ENCODE results near the gene APEX1. TPM values are rescaled to one million over a fixed set of nuclear protein-coding genes. Genes with fewer than 3 reads are reported as not detected.

The APEX1 gene
- total RNA-seq, 1 donor from 2014 or later, result 101 TPM

DNA sequence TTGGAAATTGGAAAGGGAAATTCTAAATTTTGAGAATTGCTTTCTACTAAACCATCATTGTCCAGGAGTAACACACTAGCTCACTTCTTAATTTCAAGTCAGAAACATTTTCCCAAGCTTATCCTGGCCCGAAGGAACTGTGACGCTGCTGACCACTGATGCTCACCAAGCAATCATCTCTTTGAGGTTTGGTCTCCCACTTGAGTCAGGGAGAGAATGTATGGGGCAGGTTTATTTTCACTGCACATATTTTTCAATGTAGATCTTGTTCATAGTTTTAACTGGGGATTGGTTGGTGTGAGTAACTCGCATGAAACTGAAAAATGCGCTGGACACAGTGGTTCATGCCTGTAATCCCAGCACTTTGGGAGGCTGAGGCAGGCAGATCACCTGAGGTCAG is 37.5 kb downstream of the APEX1 start:
- DNase-seq, result no peak

DNA sequence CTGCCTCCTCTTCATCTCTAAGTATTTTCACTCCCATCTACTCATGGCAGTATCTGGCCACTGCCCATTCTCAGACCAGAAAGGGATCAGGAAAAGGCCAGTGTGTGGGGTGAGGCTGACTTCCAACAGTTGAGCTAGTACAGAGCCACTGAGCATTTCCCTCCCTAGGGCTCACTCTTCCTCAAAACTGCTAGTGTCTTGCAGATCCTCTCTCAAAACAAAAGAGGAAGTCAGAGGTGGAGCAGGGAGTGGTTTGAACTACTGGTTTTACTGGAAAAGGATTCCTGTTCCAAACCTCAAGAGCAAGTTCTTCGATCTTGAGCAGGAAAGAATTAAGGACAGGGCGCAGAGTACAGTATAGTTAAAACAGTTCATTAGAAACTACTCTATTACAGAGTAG is 38.6 kb downstream of the APEX1 start:
- H3K4me1 ChIP-seq, result no peaks in the 10 kb centered on the region
- no peak overlapping the region for H3K27ac ChIP-seq
- DNase-seq (no peak), ATAC-seq (peak; percentile 90)
- H3K4me3 ChIP-seq, result no peak overlapping the region
- H3K27me3 ChIP-seq, result no peaks in the 10 kb centered on the region
- TF ChIP-seq, protein P1, sequence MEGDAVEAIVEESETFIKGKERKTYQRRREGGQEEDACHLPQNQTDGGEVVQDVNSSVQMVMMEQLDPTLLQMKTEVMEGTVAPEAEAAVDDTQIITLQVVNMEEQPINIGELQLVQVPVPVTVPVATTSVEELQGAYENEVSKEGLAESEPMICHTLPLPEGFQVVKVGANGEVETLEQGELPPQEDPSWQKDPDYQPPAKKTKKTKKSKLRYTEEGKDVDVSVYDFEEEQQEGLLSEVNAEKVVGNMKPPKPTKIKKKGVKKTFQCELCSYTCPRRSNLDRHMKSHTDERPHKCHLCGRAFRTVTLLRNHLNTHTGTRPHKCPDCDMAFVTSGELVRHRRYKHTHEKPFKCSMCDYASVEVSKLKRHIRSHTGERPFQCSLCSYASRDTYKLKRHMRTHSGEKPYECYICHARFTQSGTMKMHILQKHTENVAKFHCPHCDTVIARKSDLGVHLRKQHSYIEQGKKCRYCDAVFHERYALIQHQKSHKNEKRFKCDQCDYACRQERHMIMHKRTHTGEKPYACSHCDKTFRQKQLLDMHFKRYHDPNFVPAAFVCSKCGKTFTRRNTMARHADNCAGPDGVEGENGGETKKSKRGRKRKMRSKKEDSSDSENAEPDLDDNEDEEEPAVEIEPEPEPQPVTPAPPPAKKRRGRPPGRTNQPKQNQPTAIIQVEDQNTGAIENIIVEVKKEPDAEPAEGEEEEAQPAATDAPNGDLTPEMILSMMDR (IDR thresholded peaks at IDR 0.05), result no peak
- intact Hi-C loops (cut with DNase I), result no loop called here
- H3K9me3 ChIP-seq, result no peaks in the 10 kb centered on the region
- no peaks in the 10 kb centered on the region for H3K36me3 ChIP-seq

More for the DNA sequence above, 37.5 kb downstream of the APEX1 start:
- Histone ChIP-seq H3K4me3 (no peak overlapping the region), H3K36me3 (no peaks in the 10 kb centered on the region), H3K4me1 (no peaks in the 10 kb centered on the region), H3K27ac (no peak overlapping the region), H3K27me3 (no peaks in the 10 kb centered on the region), H3K9me3 (no peaks in the 10 kb centered on the region)
- no peak for ATAC-seq
- intact Hi-C loops (cut with DNase I), result no loop called here
- TF ChIP-seq, protein P1 (IDR thresholded peaks at IDR 0.05), result no peak

DNA sequence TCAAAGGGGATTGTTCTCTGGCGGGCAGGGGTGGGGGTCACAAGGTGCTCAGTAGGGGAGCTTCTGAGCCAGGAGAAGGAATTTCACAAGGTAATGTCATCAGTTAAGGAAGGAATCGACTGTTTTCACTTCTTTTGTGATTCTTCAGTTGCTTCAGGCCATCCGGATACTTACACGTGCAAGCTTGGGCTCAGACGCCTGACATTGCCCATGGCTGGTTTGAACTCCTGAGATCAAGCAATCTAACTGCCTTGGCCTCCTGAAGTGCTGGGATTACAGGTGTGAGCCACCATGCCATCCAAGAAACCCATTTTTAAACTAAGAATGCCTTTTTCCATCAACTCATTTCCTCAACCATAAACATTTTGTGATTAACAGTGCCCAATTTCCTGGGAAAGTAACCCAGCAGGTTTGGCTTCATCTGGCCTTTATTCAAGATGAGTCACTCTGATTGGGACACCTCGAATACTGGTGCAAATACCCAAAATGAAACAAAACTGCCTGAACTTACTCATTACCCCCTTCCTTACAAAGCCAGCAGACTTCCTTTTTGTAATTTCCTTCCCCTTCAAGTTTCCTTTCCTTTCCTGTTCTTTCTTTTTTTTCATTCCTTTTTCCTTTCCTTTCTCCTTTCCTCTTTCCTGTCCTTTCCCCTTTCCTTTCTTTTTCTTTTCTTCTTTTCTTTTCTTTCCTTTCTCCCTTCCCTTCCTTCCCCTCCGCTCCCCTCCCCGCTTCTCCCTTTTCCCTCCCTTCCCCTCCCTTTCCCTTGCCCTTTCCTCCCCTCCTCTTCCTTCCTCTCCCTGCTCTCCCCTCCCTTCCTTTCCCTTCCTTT is 40.1 kb downstream of the APEX1 start:
- Histone ChIP-seq H3K27me3 (no peaks in the 10 kb centered on the region), H3K36me3 (no peaks in the 10 kb centered on the region), H3K4me1 (no peaks in the 10 kb centered on the region), H3K4me3 (no peak overlapping the region), H3K9me3 (no peaks in the 10 kb centered on the region), H3K27ac (no peak overlapping the region)
- TF ChIP-seq, protein P1 (IDR thresholded peaks at IDR 0.05), result no peak
- intact Hi-C loops (cut with DNase I), result no loop called here
- ATAC-seq (peak; percentile 35), DNase-seq (no peak)

DNA sequence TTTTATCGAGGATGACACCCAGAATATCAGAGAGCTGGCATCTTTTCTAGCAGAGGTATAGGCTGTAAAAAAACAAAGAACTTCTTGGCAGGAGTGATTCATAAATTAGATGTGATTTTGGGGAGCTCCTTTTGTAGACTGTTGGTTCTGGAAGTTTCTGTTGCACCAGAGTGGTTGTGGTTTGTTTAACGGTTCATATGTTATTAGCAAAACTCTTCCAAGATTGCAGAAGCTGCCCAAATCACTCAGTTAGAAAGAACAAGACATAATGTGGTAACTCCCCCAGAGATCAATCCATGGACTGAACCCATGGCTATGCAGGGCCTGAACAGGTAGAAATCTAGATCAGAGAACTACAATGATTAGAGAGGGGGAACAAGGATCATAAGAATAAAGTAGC is 43.6 kb downstream of the APEX1 start:
- Histone ChIP-seq H3K27ac (no peak overlapping the region), H3K4me3 (no peak overlapping the region)
- ATAC-seq, result no peak

DNA sequence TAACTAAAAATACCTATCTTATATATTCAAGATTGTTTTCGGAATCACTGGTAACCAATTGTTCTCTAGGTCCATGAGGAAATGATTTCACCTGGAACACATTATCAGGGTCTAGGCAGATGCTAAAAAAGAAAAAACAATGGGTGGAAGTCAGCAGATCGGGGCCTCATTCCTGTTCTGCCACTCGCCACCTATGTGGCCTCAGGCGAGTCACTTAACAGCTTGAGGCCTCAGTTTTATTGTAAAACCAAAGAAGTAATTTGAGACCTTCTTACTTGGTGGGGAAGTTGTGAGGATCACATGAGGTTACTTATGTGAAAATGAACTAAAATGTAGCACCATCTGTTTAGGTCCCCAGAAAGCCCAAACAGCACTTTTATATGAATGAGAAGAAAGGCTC is 44.1 kb downstream of the APEX1 start:
- no peaks in the 10 kb centered on the region for H3K9me3 ChIP-seq
- no peaks in the 10 kb centered on the region for H3K27me3 ChIP-seq
- H3K36me3 ChIP-seq, result no peaks in the 10 kb centered on the region
- TF ChIP-seq, protein P1 (IDR thresholded peaks at IDR 0.05), result no peak
- ATAC-seq, result no peak
- intact Hi-C loops (cut with DNase I), result no loop called here
- no peak for DNase-seq
- no peak overlapping the region for H3K27ac ChIP-seq
- H3K4me3 ChIP-seq, result no peak overlapping the region
- no peaks in the 10 kb centered on the region for H3K4me1 ChIP-seq

More for the DNA sequence above, 43.6 kb downstream of the APEX1 start:
- Histone ChIP-seq H3K4me1 (no peaks in the 10 kb centered on the region), H3K36me3 (no peaks in the 10 kb centered on the region), H3K27me3 (no peaks in the 10 kb centered on the region), H3K9me3 (no peaks in the 10 kb centered on the region)
- intact Hi-C loops (cut with DNase I), result no loop called here
- no peak for DNase-seq
- TF ChIP-seq, protein P1 (IDR thresholded peaks at IDR 0.05), result no peak
